Measurements from ENCODE around the gene MILR1.

Gene MILR1

GRCh38 chr17:64470625-64471024 lies 21.7 kb downstream of the MILR1 start:
- no peaks in the 10 kb centered on the region for H3K4me1 ChIP-seq (ENCODE audit: control insufficient read depth in 1 of 2, insufficient read depth in 2 of 2, low read length in 2 of 2)
- no peaks in the 10 kb centered on the region for H3K27me3 ChIP-seq (ENCODE audit: control insufficient read depth in 1 of 2, insufficient read depth in 2 of 2, low read length in 2 of 2)
- no peak overlapping the region for H3K27ac ChIP-seq (ENCODE audit: low read depth, low read length)
- no peaks in the 10 kb centered on the region for H3K36me3 ChIP-seq (ENCODE audit: control insufficient read depth in 1 of 2, insufficient read depth in 2 of 2, low read length in 2 of 2)
- no peak overlapping the region for H3K9ac ChIP-seq (ENCODE audit: low read depth in 1 of 2, low read length in 2 of 2)
- H3K9me3 ChIP-seq (ENCODE audit: control insufficient read depth in 1 of 2, low read length in 2 of 2) = no peaks in the 10 kb centered on the region
- H3K4me3 ChIP-seq (ENCODE audit: low read depth in 1 of 2, low read length in 2 of 2) = no peak overlapping the region

- H3K9ac ChIP-seq (ENCODE audit: low read depth in 1 of 2, low read length in 2 of 2) = no peak overlapping the region
- no peak overlapping the region for H3K27ac ChIP-seq (ENCODE audit: low read depth, low read length)
- H3K4me1 ChIP-seq (ENCODE audit: control insufficient read depth in 1 of 2, insufficient read depth in 2 of 2, low read length in 2 of 2) = no peaks in the 10 kb centered on the region
- H3K4me3 ChIP-seq (ENCODE audit: low read depth in 1 of 2, low read length in 2 of 2) = no peak overlapping the region
- H3K9me3 ChIP-seq (ENCODE audit: control insufficient read depth in 1 of 2, low read length in 2 of 2) = no peaks in the 10 kb centered on the region
- H3K27me3 ChIP-seq (ENCODE audit: control insufficient read depth in 1 of 2, insufficient read depth in 2 of 2, low read length in 2 of 2) = no peaks in the 10 kb centered on the region
- H3K36me3 ChIP-seq (ENCODE audit: control insufficient read depth in 1 of 2, insufficient read depth in 2 of 2, low read length in 2 of 2) = no peaks in the 10 kb centered on the region
Observed at GRCh38 chr17:64471440-64471839, 22.5 kb downstream of the MILR1 start.

- Histone ChIP-seq H3K9me3 (ENCODE audit: control insufficient read depth in 1 of 2, low read length in 2 of 2) (no peaks in the 10 kb centered on the region), H3K4me3 (ENCODE audit: low read depth in 1 of 2, low read length in 2 of 2) (no peak overlapping the region), H3K27me3 (ENCODE audit: control insufficient read depth in 1 of 2, insufficient read depth in 2 of 2, low read length in 2 of 2) (no peaks in the 10 kb centered on the region), H3K9ac (ENCODE audit: low read depth in 1 of 2, low read length in 2 of 2) (no peak overlapping the region), H3K4me1 (ENCODE audit: control insufficient read depth in 1 of 2, insufficient read depth in 2 of 2, low read length in 2 of 2) (no peaks in the 10 kb centered on the region), H3K27ac (ENCODE audit: low read depth, low read length) (no peak overlapping the region), H3K36me3 (ENCODE audit: control insufficient read depth in 1 of 2, insufficient read depth in 2 of 2, low read length in 2 of 2) (no peaks in the 10 kb centered on the region)
Observed at GRCh38 chr17:64472564-64472963, 23.6 kb downstream of the MILR1 start.

DNA sequence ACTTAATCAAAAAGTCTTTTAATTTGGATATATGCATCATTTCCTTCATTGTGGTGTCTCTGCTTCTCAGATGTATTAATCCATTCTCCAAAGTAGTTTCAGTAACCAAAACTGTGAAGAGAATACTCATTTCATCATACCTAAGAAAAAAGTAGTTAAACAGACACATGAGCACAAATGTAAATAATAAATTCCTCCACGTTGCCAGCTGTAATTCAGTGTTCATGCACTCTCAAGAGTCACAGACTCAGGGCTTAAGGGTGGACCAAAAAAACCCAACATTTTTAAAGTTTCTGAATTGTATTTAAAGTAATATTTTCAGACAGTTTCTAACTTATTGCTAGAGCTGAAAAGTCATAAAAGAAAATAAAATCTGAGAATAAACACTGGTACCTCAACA lies 28.9 kb downstream of the MILR1 start:
- Histone ChIP-seq H3K4me3 (ENCODE audit: low read depth in 1 of 2, low read length in 2 of 2) (no peak overlapping the region), H3K27ac (ENCODE audit: low read depth, low read length) (no peak overlapping the region), H3K27me3 (ENCODE audit: control insufficient read depth in 1 of 2, insufficient read depth in 2 of 2, low read length in 2 of 2) (no peaks in the 10 kb centered on the region), H3K4me1 (ENCODE audit: control insufficient read depth in 1 of 2, insufficient read depth in 2 of 2, low read length in 2 of 2) (no peaks in the 10 kb centered on the region), H3K9me3 (ENCODE audit: control insufficient read depth in 1 of 2, low read length in 2 of 2) (no peaks in the 10 kb centered on the region), H3K36me3 (ENCODE audit: control insufficient read depth in 1 of 2, insufficient read depth in 2 of 2, low read length in 2 of 2) (peaks cover 4 to 12% of the 10 kb centered on the region in 2 donors), H3K9ac (ENCODE audit: low read depth in 1 of 2, low read length in 2 of 2) (no peak overlapping the region)

DNA sequence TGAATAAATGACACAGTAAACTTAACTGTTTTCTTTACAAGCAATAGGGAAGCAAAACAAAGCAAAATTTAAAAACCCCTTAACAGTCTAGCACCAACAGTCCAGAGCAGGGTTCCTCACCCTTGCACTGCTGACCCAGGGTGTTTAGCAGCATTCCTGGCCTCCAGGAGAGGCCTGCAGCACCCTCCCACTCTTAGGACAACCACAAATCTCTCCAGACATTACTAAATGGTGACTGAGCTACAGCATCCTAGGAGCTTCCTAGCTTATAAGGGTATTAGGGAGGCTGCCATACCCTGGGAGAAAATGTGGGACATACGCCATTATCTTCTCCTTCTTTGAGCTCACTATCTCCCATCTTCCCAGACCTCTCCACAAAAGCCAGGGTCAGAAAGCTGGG lies 32.0 kb downstream of the MILR1 start:
- Histone ChIP-seq H3K9me3 (ENCODE audit: control insufficient read depth in 1 of 2, low read length in 2 of 2) (no peaks in the 10 kb centered on the region), H3K4me1 (ENCODE audit: control insufficient read depth in 1 of 2, insufficient read depth in 2 of 2, low read length in 2 of 2) (no peaks in the 10 kb centered on the region), H3K27ac (ENCODE audit: low read depth, low read length) (no peak overlapping the region), H3K4me3 (ENCODE audit: low read depth in 1 of 2, low read length in 2 of 2) (no peak overlapping the region), H3K27me3 (ENCODE audit: control insufficient read depth in 1 of 2, insufficient read depth in 2 of 2, low read length in 2 of 2) (no peaks in the 10 kb centered on the region), H3K9ac (ENCODE audit: low read depth in 1 of 2, low read length in 2 of 2) (no peak overlapping the region), H3K36me3 (ENCODE audit: control insufficient read depth in 1 of 2, insufficient read depth in 2 of 2, low read length in 2 of 2) (peaks cover 9 to 23% of the 10 kb centered on the region in 2 donors)

GRCh38 chr17:64484380-64484779 lies 35.5 kb downstream of the MILR1 start:
- H3K36me3 ChIP-seq (ENCODE audit: control insufficient read depth in 1 of 2, insufficient read depth in 2 of 2, low read length in 2 of 2) = peaks cover 9 to 29% of the 10 kb centered on the region in 2 donors
- no peaks in the 10 kb centered on the region for H3K9me3 ChIP-seq (ENCODE audit: control insufficient read depth in 1 of 2, low read length in 2 of 2)
- H3K9ac ChIP-seq (ENCODE audit: low read depth in 1 of 2, low read length in 2 of 2) = no peak overlapping the region
- H3K4me1 ChIP-seq (ENCODE audit: control insufficient read depth in 1 of 2, insufficient read depth in 2 of 2, low read length in 2 of 2) = no peaks in the 10 kb centered on the region
- no peak overlapping the region for H3K4me3 ChIP-seq (ENCODE audit: low read depth in 1 of 2, low read length in 2 of 2)
- no peak overlapping the region for H3K27ac ChIP-seq (ENCODE audit: low read depth, low read length)
- no peaks in the 10 kb centered on the region for H3K27me3 ChIP-seq (ENCODE audit: control insufficient read depth in 1 of 2, insufficient read depth in 2 of 2, low read length in 2 of 2)

GRCh38 chr17:64488301-64488700 lies 39.4 kb downstream of the MILR1 start:
- no peaks in the 10 kb centered on the region for H3K27me3 ChIP-seq (ENCODE audit: control insufficient read depth in 1 of 2, insufficient read depth in 2 of 2, low read length in 2 of 2)
- H3K4me3 ChIP-seq (ENCODE audit: low read depth in 1 of 2, low read length in 2 of 2) = no peak overlapping the region
- no peaks in the 10 kb centered on the region for H3K4me1 ChIP-seq (ENCODE audit: control insufficient read depth in 1 of 2, insufficient read depth in 2 of 2, low read length in 2 of 2)
- H3K27ac ChIP-seq (ENCODE audit: low read depth, low read length) = no peak overlapping the region
- H3K9ac ChIP-seq (ENCODE audit: low read depth in 1 of 2, low read length in 2 of 2) = no peak overlapping the region
- peaks cover 10 to 43% of the 10 kb centered on the region in 2 donors for H3K36me3 ChIP-seq (ENCODE audit: control insufficient read depth in 1 of 2, insufficient read depth in 2 of 2, low read length in 2 of 2)
- H3K9me3 ChIP-seq (ENCODE audit: control insufficient read depth in 1 of 2, low read length in 2 of 2) = no peaks in the 10 kb centered on the region

DNA sequence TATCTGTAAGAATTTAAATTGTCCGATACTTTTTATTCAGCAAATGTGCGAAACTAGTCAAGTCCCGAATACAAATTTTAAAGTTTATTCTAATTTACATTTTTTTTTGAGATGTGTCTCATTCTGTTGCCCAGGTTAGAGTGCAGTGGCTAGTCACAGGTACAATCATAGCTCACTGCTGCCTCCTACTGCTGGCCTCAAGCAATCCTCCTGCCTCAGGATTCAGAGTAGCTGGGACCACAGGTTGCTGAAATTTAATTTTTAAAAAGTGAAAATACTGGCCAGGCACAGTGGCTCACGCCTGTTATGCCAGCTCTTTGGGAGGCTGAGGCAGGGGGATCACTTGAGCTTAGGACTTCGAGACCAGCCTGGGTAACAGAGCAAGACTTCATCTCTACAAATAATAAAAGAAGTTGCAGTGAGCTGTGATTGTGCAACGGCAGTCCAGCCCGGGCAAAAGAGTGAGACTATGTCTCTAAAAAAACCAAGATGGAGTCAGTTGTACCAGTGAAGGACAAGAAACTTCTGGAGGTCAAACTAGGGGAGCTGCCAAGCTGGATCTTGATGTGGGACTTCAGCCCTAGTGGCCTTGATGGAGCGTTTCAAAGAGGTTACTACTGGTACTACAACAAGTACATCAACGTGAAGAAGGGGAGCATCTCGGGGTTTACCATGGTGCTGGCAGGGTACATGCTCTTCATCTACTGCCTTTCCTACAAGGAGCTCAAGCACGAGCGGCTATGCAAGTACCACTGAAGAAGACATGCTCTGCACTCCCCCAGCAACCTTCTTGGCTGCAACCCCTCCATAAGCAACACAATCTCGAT lies 42.3 kb downstream of the MILR1 start:
- Histone ChIP-seq H3K9me3 (ENCODE audit: control insufficient read depth in 1 of 2, low read length in 2 of 2) (no peaks in the 10 kb centered on the region), H3K4me3 (ENCODE audit: low read depth in 1 of 2, low read length in 2 of 2) (no peak overlapping the region), H3K9ac (ENCODE audit: low read depth in 1 of 2, low read length in 2 of 2) (no peak overlapping the region), H3K27ac (ENCODE audit: low read depth, low read length) (no peak overlapping the region), H3K27me3 (ENCODE audit: control insufficient read depth in 1 of 2, insufficient read depth in 2 of 2, low read length in 2 of 2) (no peaks in the 10 kb centered on the region), H3K4me1 (ENCODE audit: control insufficient read depth in 1 of 2, insufficient read depth in 2 of 2, low read length in 2 of 2) (peaks cover 13 to 20% of the 10 kb centered on the region in 2 donors), H3K36me3 (ENCODE audit: control insufficient read depth in 1 of 2, insufficient read depth in 2 of 2, low read length in 2 of 2) (peaks cover 5 to 36% of the 10 kb centered on the region in 2 donors)

DNA sequence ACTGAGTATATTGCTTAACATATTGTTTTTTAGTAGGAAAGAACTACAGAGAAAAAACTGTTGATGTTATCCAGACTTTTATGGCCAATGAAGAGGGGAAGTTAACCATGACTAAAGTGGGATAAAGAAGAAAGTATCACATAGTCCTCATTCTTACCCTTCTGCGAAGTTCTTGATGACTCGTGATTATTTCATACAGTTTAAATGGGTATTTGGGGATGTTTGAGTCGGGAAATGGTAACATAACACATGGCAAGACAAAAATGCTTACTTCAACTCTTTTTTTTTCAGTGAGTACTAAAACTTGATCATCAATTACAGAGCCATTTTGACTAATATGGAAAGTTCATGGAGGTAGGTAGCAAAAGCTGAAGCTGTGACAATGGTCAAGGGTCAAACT lies 43.1 kb downstream of the MILR1 start:
- peaks cover 5 to 36% of the 10 kb centered on the region in 2 donors for H3K36me3 ChIP-seq (ENCODE audit: control insufficient read depth in 1 of 2, insufficient read depth in 2 of 2, low read length in 2 of 2)
- no peak overlapping the region for H3K4me3 ChIP-seq (ENCODE audit: low read depth in 1 of 2, low read length in 2 of 2)
- peaks cover 16 to 21% of the 10 kb centered on the region in 2 donors for H3K4me1 ChIP-seq (ENCODE audit: control insufficient read depth in 1 of 2, insufficient read depth in 2 of 2, low read length in 2 of 2)
- no peaks in the 10 kb centered on the region for H3K27me3 ChIP-seq (ENCODE audit: control insufficient read depth in 1 of 2, insufficient read depth in 2 of 2, low read length in 2 of 2)
- H3K9ac ChIP-seq (ENCODE audit: low read depth in 1 of 2, low read length in 2 of 2) = no peak overlapping the region
- no peaks in the 10 kb centered on the region for H3K9me3 ChIP-seq (ENCODE audit: control insufficient read depth in 1 of 2, low read length in 2 of 2)
- H3K27ac ChIP-seq (ENCODE audit: low read depth, low read length) = no peak overlapping the region

DNA sequence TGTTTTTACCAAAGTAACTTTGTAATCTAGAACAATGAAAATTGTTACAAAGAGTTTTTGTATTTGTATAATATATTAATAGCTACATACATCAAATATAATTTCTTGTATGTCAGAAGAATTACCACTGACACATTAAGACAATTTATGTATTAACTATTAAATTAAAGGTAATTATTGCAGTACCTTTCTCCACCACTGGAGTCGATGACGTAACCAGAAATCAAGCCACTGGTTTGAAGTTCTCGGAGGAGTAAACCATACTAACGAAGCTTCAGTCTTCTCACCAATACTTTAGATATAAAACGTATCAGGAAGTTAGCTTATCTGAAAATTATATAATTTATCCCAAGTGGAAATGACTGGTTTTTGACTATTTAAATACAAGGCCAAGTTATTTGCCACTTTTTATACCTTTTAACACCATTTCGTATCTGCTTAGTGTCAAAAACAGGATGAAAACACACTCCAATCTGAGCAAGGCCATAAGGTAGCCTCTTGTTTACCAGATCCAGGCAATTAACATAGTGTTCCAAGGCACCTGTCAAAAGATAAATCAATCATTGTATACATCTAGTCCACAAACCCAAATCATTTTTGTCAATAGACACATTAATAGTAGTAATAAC lies 43.7 kb downstream of the MILR1 start:
- Histone ChIP-seq H3K27me3 (ENCODE audit: control insufficient read depth in 1 of 2, insufficient read depth in 2 of 2, low read length in 2 of 2) (no peaks in the 10 kb centered on the region), H3K4me3 (ENCODE audit: low read depth in 1 of 2, low read length in 2 of 2) (no peak overlapping the region), H3K9me3 (ENCODE audit: control insufficient read depth in 1 of 2, low read length in 2 of 2) (no peaks in the 10 kb centered on the region), H3K9ac (ENCODE audit: low read depth in 1 of 2, low read length in 2 of 2) (no peak overlapping the region), H3K4me1 (ENCODE audit: control insufficient read depth in 1 of 2, insufficient read depth in 2 of 2, low read length in 2 of 2) (peaks cover 22 to 25% of the 10 kb centered on the region in 2 donors), H3K36me3 (ENCODE audit: control insufficient read depth in 1 of 2, insufficient read depth in 2 of 2, low read length in 2 of 2) (peaks cover 5 to 36% of the 10 kb centered on the region in 2 donors), H3K27ac (ENCODE audit: low read depth, low read length) (no peak overlapping the region)
